IMR-90 (cell line): ENCODE results near the gene AMOTL2. TPM values are rescaled to one million over a fixed set of nuclear protein-coding genes. Genes with fewer than 3 reads are reported as not detected.

ENCODE experiments used
- ATAC-seq: fragments of 200-7000 bp; cut with Tn5 transposase; 2 replicates; pipeline ENCODE4 v1.9.1; 2020; ENCODE audit warnings: low read depth, mild to moderate bottlenecking, moderate library complexity
- BruUV-seq: library from RNA; stranded (reverse); fragments of 400-500 nt; replicated peaks from 2 replicates; lab custom pipeline; 2021; lab: Mats Ljungman, UMichigan
- CTCF ChIA-PET: fragments of 300-600 bp; formaldehyde crosslinking; extraction: SDS; loops from one replicate; lab custom pipeline; 2021; ENCODE audit warnings: antibody characterized with exemption; lab: Yijun Ruan, JAX
- POLR2A ChIA-PET: fragments of 300-600 bp; sonication (Branson Sonifier 250); formaldehyde crosslinking; loops from one replicate; lab custom pipeline; 2022; ENCODE audit warnings: antibody characterized with exemption; ENCODE audit not compliant: unreplicated experiment; lab: Charles Lee
- DNase-seq: peaks from one replicate; pipeline ENCODE4 v3.0.0; 2013
- H2AFZ ChIP-seq: replicated peaks from 2 replicates; pipeline ENCODE3; 2013; ENCODE audit warnings: low read length, mild to moderate bottlenecking; ENCODE audit not compliant: poor library complexity
- H2AK5ac ChIP-seq: 2 replicates; pipeline ENCODE4 v1.6.1; 2013; ENCODE audit warnings: low read depth, low read length, inconsistent platforms
- H2AK9ac ChIP-seq: replicated peaks from 2 replicates; pipeline ENCODE3; 2013; ENCODE audit warnings: mild to moderate bottlenecking, low read depth, low read length, moderate library complexity; ENCODE audit not compliant: poor library complexity
- H2BK120ac ChIP-seq: 2 replicates; pipeline ENCODE4 v1.6.1; 2013; ENCODE audit warnings: low read depth, low read length, inconsistent platforms
- H2BK15ac ChIP-seq: 3 replicates; pipeline ENCODE4 v1.6.1; 2013; ENCODE audit warnings: low read depth, low read length, inconsistent platforms
- H2BK20ac ChIP-seq: 2 replicates; pipeline ENCODE4 v1.6.1; 2013; ENCODE audit warnings: low read depth, mild to moderate bottlenecking, inconsistent platforms, low read length, moderate library complexity
- H2BK5ac ChIP-seq: 2 replicates; pipeline ENCODE4 v1.6.1; 2013; ENCODE audit warnings: mild to moderate bottlenecking, low read depth, low read length, inconsistent platforms; ENCODE audit not compliant: poor library complexity, severe bottlenecking
- H3K14ac ChIP-seq: replicated peaks from 2 replicates; pipeline ENCODE4 v1.6.1; 2013; ENCODE audit warnings: low read depth, low read length, inconsistent platforms
- H3K18ac ChIP-seq: 2 replicates; pipeline ENCODE4 v1.6.1; 2013; ENCODE audit warnings: low read depth, low read length, control low read depth
- H3K23ac ChIP-seq: 2 replicates; pipeline ENCODE4 v1.6.1; 2013; ENCODE audit warnings: low read depth, low read length, inconsistent platforms
- H3K27ac ChIP-seq: 2 replicates; pipeline ENCODE4 v1.5.1; 2013; ENCODE audit warnings: mild to moderate bottlenecking, control low read depth, low read length; ENCODE audit not compliant: insufficient read depth
- H3K27me3 ChIP-seq: 2 replicates; pipeline ENCODE4 v1.6.1; 2013; ENCODE audit warnings: low read length; ENCODE audit not compliant: control insufficient read depth, insufficient read depth
- H3K36me3 ChIP-seq: 2 replicates; pipeline ENCODE4 v1.6.1; 2013; ENCODE audit warnings: low read length, mixed read lengths; ENCODE audit not compliant: control insufficient read depth, insufficient read depth
- H3K4ac ChIP-seq: 2 replicates; pipeline ENCODE4 v1.6.1; 2013; ENCODE audit warnings: low read depth, low read length, inconsistent platforms
- H3K4me1 ChIP-seq: 2 replicates; pipeline ENCODE4 v1.6.1; 2013; ENCODE audit warnings: low read length, mixed read lengths; ENCODE audit not compliant: control insufficient read depth, insufficient read depth
- H3K4me2 ChIP-seq: 2 replicates; pipeline ENCODE4 v1.6.1; 2013; ENCODE audit warnings: low read depth, mild to moderate bottlenecking, control low read depth, low read length, moderate library complexity
- H3K4me3 ChIP-seq: 2 replicates; pipeline ENCODE4 v1.5.1; 2013; ENCODE audit warnings: low read depth, mild to moderate bottlenecking, control low read depth, low read length, moderate library complexity; ENCODE audit not compliant: insufficient read depth
- H3K56ac ChIP-seq: 2 replicates; pipeline ENCODE4 v1.6.1; 2013; ENCODE audit warnings: low read length, inconsistent platforms; ENCODE audit not compliant: insufficient read depth; ENCODE audit errors: extremely low read depth
- H3K79me1 ChIP-seq, 2 experiments: 2 replicates each; pipeline ENCODE4 v1.6.1; 2013; ENCODE audit warnings: low read length in 2 of 2, inconsistent platforms in 1 of 2, low read depth in 1 of 2
- H3K9ac ChIP-seq: 2 replicates; pipeline ENCODE4 v1.6.1; 2013; ENCODE audit warnings: low read depth, low read length, control low read depth
- H3K9me1 ChIP-seq: 2 replicates; pipeline ENCODE4 v1.6.1; 2013; ENCODE audit warnings: low read length, inconsistent platforms; ENCODE audit not compliant: insufficient read depth
- H3K9me3 ChIP-seq: 2 replicates; pipeline ENCODE4 v1.6.1; 2013; ENCODE audit warnings: low read length; ENCODE audit not compliant: control insufficient read depth, insufficient read depth
- H4K20me1 ChIP-seq: 2 replicates; pipeline ENCODE4 v1.6.1; 2013; ENCODE audit warnings: low read length, inconsistent platforms; ENCODE audit not compliant: insufficient read depth
- H4K5ac ChIP-seq: 2 replicates; pipeline ENCODE4 v1.6.1; 2013; ENCODE audit warnings: mild to moderate bottlenecking, low read depth, low read length, control low read depth
- H4K8ac ChIP-seq, 2 experiments: 2 replicates each; pipeline ENCODE4 v1.6.1; 2013; ENCODE audit warnings: low read depth in 2 of 2, low read length in 2 of 2, control low read depth in 1 of 2, inconsistent platforms in 1 of 2
- H4K91ac ChIP-seq: 2 replicates; pipeline ENCODE4 v1.6.1; 2013; ENCODE audit warnings: low read depth, low read length, inconsistent platforms; ENCODE audit not compliant: insufficient read depth
- BHLHE40 ChIP-seq: fragments of 150-350 bp; IDR thresholded peaks from 2 replicates; pipeline ENCODE4 v1.6.1; 2016; ENCODE audit warnings: mild to moderate bottlenecking, low read depth, low read length
- CEBPB ChIP-seq: IDR thresholded peaks from 2 replicates; pipeline ENCODE4 v1.6.1; 2012; ENCODE audit warnings: low read depth, low read length, improper control_type of control experiment
- CHD1 ChIP-seq: IDR thresholded peaks from 2 replicates; pipeline ENCODE4 v1.6.1; 2012; ENCODE audit warnings: low read depth, low read length, improper control_type of control experiment
- CTCF ChIP-seq: conservative IDR thresholded peaks from 2 replicates; pipeline ENCODE4 v1.5.1; 2012; ENCODE audit warnings: mild to moderate bottlenecking, low read depth, low read length, improper control_type of control experiment
- FOS ChIP-seq: fragments of 150-350 bp; IDR thresholded peaks from 2 replicates; pipeline ENCODE4 v1.6.1; 2016; ENCODE audit warnings: low read depth, low read length
- MAFK ChIP-seq: IDR thresholded peaks from 2 replicates; pipeline ENCODE4 v1.6.1; 2012; ENCODE audit warnings: low read depth, low read length, improper control_type of control experiment
- RAD21 ChIP-seq: IDR thresholded peaks from 2 replicates; pipeline ENCODE4 v1.6.1; 2012; ENCODE audit warnings: low read length, improper control_type of control experiment
- RFX5 ChIP-seq: IDR thresholded peaks from 2 replicates; pipeline ENCODE4 v1.8.0; 2012; ENCODE audit warnings: low read depth, mild to moderate bottlenecking, low read length, moderate library complexity
- WGBS, 2 experiments: methylation state at CpG; one replicate each; pipeline versions ENCODE4 v1.1.5 to v1.1.7; 2013; ENCODE audit warnings: missing lambda C conversion rate in 2 of 2; ENCODE audit not compliant: insufficient read length in 1 of 2; ENCODE audit errors: extremely low coverage in 2 of 2; 5-methylcytosine and 5-hydroxymethylcytosine counted together
- dilution Hi-C: fragments of 300-500 bp; cut with HindIII; formaldehyde crosslinking; loops from one replicate; pipeline ENCODE4 v1.14.3; 2018; ENCODE audit warnings: low sequenced_read_pairs; ENCODE audit not compliant: unreplicated experiment
- in situ Hi-C: fragments of 300-500 bp; cut with MboI; formaldehyde crosslinking; loops from 3 replicates; pipeline ENCODE4 v1.14.3; 2019; ENCODE audit warnings: low sequenced_read_pairs, inconsistent platforms, mixed read lengths
- intact Hi-C: fragments of 100-400 bp; cut with micrococcal nuclease; formaldehyde crosslinking; loops from 2 replicates; pipeline ENCODE4 v1.10.0; 2022
- polyA plus RNA-seq, 3 experiments: library from polyadenylated mRNA; depleted of rRNA; stranded (reverse); fragments of >200 nt; gene quantifications; 2 replicates each; pipeline ENCODE4 v1.2.3, GENCODE V29; 2012; ENCODE audit warnings: low replicate concordance in 1 of 3
- total RNA-seq: library from RNA; depleted of rRNA; stranded (reverse); fragments of >200 nt; gene quantifications from 2 replicates; pipeline ENCODE4 v1.2.3, GENCODE V29; 2012

Gene AMOTL2
- total and polyA plus RNA-seq, 2 of the 4 experiments (the other 2 are of a cell fraction): 162 to 176 TPM

DNA sequence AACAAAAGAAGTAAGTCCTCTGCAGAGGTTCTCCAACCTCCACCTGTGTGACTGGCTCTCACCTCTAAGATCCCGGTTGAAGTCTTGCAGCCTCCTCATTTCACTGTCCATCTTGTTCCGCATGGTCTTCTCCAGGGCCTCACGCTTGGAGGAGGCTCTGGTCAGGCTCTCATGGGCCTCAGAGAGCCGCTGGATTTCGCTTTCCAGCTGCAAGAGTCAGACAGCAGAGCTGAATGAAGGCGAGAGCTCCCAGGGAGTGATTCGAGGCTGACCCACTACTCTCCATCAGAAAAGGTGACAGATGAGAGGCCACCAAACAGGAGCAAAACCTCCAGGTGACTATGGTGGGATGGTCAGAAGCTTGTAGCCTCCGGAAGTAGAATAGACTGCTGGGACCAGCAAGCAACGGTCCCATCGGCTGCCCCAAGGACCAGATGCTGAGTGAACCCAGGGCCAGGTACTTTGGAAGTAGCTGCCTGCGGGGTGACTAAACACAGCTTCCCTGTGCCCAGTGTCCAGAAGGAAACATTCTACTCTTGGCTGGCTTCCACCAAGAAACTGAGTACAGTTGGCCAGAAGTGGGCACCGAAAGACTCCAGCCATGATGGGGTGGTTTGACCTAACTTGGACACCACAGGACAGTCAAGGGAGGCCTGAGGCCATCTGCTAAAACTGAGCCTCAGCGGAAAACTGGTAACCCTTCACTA lies 7.9 kb downstream of the AMOTL2 start:
- Histone ChIP-seq H4K8ac (peak overlapping the region in 1 of 2 experiments; percentile 14; a peak in 1 of 4 replicates), H3K14ac (no peak overlapping the region; the same call in 1 of the 2 replicates), H3K18ac (no peak overlapping the region), H2BK15ac (no peak overlapping the region), H3K56ac (no peak overlapping the region), H2AFZ (peak overlapping the region; percentile 11), H2BK20ac (no peak overlapping the region), H3K4ac (peak overlapping the region; percentile 30), H4K91ac (no peak overlapping the region), H3K9me1 (peaks cover 26% of the 10 kb centered on the region), H3K4me1 (peaks cover 85% of the 10 kb centered on the region), H4K5ac (no peak overlapping the region; the same call in 1 of the 2 replicates), H3K4me2 (no peak overlapping the region), H2AK9ac (no peak overlapping the region), H3K36me3 (peaks cover 96% of the 10 kb centered on the region), H2AK5ac (no peak overlapping the region; the same call in 1 of the 2 replicates), H3K9ac (peak overlapping the region; percentile 47; the same call in 1 of the 2 replicates), H3K79me1 (peaks cover 22 to 83% of the 10 kb centered on the region in 2 experiments; a peak in 3 of 4 replicates), H3K4me3 (no peak overlapping the region), H3K27me3 (no peaks in the 10 kb centered on the region), H3K9me3 (no peaks in the 10 kb centered on the region), H3K23ac (no peak overlapping the region; the same call in none of the 2 replicates), H3K27ac (peak overlapping the region; percentile 90), H4K20me1 (peaks cover 97% of the 10 kb centered on the region), H2BK120ac (no peak overlapping the region), H2BK5ac (peak overlapping the region; percentile 83)
- 100% methylated on average over 2 of the region's 13 CpGs; no CpG with 5 or more reads in 1 of the 2 experiments for WGBS, 2 experiments
- BruUV-seq: no TSS peak
- dilution Hi-C loops: no loop called here
- DNase-seq (no peak), ATAC-seq (no peak)
- intact Hi-C loops: no loop called here
- in situ Hi-C loops: no loop called here
- POLR2A ChIA-PET: interaction anchor here (0.7 to 1.5 kb wide), 4 partner anchors 9 to 845 kb away, joined by 3 to 5 read pairs (median 3); no protein-coding TSS in a partner anchor
- no peak for TF ChIP-seq CEBPB
- no peak for TF ChIP-seq RAD21
- no peak for TF ChIP-seq FOS
- no peak for TF ChIP-seq CTCF
- no peak for TF ChIP-seq BHLHE40
- TF ChIP-seq RFX5: no peak
- TF ChIP-seq CHD1: no peak
- TF ChIP-seq MAFK: no peak
- CTCF ChIA-PET: no interaction called here
